GM12892 (cell line): Measurements from ENCODE around the gene HAPLN3. TPM values are rescaled to one million over a fixed set of nuclear protein-coding genes. Genes with fewer than 3 reads are reported as not detected.
"Not testable (repeated sequence)": the region's sequence is repeated elsewhere in the genome, so short reads cannot be mapped to it uniquely, and the experiment has no call there.

ENCODE experiments used
- DNase-seq: peaks from one replicate; pipeline ENCODE4 v3.0.0; 2011; ENCODE audit not compliant: insufficient read length
- FAIRE-seq: peaks from 2 replicates; lab custom pipeline; 2011; peaks lifted over from hg19 to GRCh38; lab: Jason Lieb, UNC
- POLR2A ChIP-seq: IDR thresholded peaks from 2 replicates; pipeline ENCODE4 v1.6.1; 2011; ENCODE audit warnings: low read depth, low read length, control low read depth
- POLR2AphosphoS5 ChIP-seq: IDR thresholded peaks from 2 replicates; pipeline ENCODE4 v1.6.1; 2011; ENCODE audit warnings: low read depth, low read length, control low read depth
- TAF1 ChIP-seq: IDR thresholded peaks from 2 replicates; pipeline ENCODE4 v1.6.1; 2011; ENCODE audit warnings: low read depth, mild to moderate bottlenecking, control low read depth, low read length, borderline replicate concordance
- polyA plus RNA-seq: library from polyadenylated mRNA; unstranded; fragments of >200 nt; gene quantifications from one replicate; pipeline ENCODE4 v1.2.1, GENCODE V29; 2012; ENCODE audit warnings: missing spikeins, inconsistent platforms; ENCODE audit not compliant: missing spikeins

Gene HAPLN3
- 0.23 TPM for polyA plus RNA-seq

DNA sequence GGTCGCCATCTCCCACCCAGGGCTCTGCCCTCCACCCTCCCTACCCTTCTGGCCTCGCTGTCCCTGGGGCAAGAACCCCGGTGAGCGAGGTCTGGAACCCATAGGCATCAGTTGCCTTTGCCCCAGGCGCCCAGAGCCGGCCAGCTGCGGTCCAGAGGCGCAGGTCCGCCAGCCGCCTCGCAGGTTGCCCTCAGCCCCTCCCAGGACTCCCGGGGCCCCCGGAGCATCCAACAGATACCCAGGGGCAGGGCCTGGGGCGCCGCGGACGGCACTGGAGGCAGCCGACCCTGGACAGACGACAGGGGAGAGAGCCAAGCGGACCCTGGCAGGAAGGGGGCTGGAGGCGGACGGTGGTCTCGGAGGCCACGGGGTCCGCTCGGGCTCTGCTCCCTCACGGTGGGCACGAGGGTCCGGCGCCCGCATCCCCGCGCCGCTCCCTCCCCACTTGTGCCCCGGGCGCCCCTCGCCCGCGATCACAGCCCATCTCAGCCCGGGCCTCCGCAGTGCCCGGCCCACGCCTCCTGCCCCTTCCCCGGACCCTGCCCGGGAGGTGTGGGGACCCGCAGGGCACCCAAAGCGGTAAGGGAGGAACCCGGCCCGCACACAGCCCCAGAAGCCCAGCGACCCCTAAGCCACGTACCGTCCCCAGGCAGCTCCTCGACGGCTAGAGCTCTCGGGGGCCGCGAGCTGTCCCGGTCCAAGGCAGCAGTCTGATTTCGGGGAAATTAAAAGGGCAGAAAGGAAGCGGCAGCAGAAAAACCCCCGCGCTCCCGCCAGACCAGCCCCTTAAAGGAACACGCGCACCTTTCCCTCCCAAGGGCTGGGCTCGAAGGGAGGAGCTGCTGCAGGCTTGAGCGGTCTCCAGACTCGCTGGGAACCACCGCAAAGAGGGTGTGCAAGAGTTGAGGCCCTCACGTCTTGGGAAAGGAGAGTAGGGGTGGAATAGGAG is at the start of gene HAPLN3:
Gene HAPLN3, minus strand, starts transcription at position 726 of the 949 bp plus-strand sequence. CDS start 8,246 bp downstream, outside the sequence.
- FAIRE-seq, result no peak
- DNase-seq, result peak; percentile 51
- no peak for TF ChIP-seq POLR2AphosphoS5
- no peak for TF ChIP-seq TAF1
- no peak for TF ChIP-seq POLR2A

DNA sequence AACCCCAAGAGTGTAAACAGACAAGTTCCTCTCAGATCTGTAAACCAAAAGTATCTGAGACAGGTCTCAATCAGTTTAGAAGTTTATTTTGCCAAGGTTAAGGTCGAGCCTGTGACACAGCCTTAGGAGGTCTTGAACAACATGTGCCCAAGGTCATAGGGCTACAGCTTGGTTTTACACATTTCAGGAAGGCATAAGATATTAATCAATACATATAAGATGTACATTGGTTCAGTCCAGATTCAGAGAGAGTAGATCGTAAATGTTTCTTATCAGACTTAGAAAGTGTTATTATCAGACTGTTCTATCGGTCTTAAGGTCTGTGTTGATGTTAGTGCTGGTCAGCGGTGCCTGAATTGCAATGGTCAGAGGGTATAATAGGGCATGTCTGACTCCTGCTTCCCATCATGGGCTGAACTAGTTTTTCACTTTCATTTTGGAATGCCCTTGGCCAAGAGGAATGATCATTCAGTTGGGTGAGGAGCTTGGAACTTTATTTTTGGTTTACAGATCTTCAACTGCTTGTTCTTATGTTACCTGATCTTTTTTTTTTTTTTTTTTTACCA is 44.8 kb upstream of the HAPLN3 start:
- FAIRE-seq (no peak), DNase-seq (no peak)
- no peak for TF ChIP-seq POLR2A
- no peak for TF ChIP-seq TAF1
- no peak for TF ChIP-seq POLR2AphosphoS5

GRCh38 chr15:88939486-88939806 is 44.1 kb upstream of the HAPLN3 start:
- no peak for FAIRE-seq
- no peak for TF ChIP-seq TAF1
- no peak for TF ChIP-seq POLR2AphosphoS5
- TF ChIP-seq POLR2A, result no peak
- no peak for DNase-seq

GRCh38 chr15:88938802-88939485 is 43.6 kb upstream of the HAPLN3 start:
- no peak for DNase-seq
- TF ChIP-seq POLR2A (no peak), TAF1 (no peak), POLR2AphosphoS5 (no peak)
- FAIRE-seq, result no peak

DNA sequence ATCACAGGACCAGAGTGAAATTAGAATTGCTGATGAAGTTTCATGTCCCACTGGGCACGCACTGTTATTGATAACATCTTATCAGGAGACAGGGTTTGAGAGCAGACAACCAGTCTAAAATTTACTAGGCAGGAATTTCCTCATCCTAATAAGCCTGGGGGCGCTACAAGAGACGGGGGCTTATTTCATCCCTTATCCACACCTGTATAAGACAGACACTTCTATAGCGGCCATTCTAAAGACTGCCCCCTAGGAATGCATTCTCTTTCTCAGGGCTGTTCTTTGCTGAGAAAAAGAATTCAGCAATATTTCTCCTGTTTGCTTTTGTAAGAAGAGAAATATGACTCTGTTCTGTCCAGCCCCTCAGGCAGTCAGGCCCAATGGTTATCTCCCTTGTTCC is 39.1 kb upstream of the HAPLN3 start:
- FAIRE-seq, DNase-seq: not testable (repeated sequence)

- DNase-seq (no peak), FAIRE-seq (no peak)
- TF ChIP-seq POLR2A (no peak), TAF1 (no peak), POLR2AphosphoS5 (no peak)
These were observed 37.6 kb upstream of the HAPLN3 start for GRCh38 chr15:88932875-88933330.

GRCh38 chr15:88932271-88932874 is 37.0 kb upstream of the HAPLN3 start:
- FAIRE-seq (no peak), DNase-seq (no peak)
- TF ChIP-seq TAF1 (no peak), POLR2AphosphoS5 (no peak), POLR2A (no peak)

GRCh38 chr15:88930579-88930978 is 35.2 kb upstream of the HAPLN3 start:
- no peak for TF ChIP-seq POLR2A
- no peak for TF ChIP-seq POLR2AphosphoS5
- no peak for TF ChIP-seq TAF1
- FAIRE-seq (no peak), DNase-seq (no peak)

DNA sequence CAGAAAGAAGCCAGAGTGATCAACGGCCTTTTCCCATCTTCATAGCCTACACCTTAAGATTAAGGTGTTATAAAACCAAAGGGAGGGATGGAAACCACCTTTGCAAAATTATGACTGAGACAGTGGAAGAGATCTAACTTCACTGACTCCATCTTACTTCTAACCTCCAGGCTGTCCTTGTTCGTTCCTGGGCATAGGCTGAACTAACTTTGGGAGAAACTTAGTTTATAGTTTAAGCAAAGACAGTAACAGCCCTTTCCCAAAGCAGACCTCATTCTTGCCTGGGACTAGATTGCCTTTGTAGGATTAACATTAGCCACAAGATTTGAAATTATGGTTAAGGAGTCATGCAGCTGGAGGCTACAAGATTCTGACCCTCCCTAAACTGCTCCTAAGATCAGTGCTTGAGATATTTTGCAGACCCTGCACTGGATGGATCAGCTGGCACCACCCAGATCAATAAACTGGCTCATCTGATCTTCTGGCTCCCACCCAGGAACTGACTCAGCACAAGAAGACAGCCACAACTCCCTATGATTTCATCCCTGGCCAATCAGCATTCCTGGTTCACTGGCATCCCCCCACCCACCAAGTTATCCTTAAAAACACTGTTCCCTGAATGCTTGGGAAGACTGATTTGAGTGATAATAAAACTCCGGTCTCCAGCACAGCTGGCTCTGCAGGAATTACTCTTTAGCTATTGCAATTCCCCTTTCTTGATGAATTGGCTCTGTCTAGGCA is 34.2 kb upstream of the HAPLN3 start:
- not testable (repeated sequence) for DNase-seq, FAIRE-seq

DNA sequence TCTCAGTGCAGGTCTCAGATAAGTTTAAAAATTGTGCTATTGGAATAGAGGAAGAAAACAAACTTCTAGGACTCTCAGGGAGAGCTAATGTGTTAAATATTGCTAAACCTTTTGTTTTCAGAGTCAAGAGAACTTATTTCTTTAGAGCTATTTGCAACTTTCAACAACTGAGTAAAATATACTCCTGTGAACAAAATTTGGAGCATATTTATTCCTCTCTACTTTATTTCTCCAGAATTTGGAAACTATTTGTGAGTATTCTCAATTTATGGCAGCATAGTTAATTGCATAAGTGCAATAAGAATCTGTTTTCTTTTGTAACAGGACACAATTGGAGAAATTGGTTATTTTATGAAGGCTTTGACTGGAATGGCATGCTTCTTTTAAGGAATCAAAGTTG is 32.8 kb upstream of the HAPLN3 start:
- DNase-seq, FAIRE-seq: not testable (repeated sequence)

GRCh38 chr15:88925648-88926047 is 30.3 kb upstream of the HAPLN3 start:
- DNase-seq, FAIRE-seq: not testable (repeated sequence)

- DNase-seq, result not testable (repeated sequence)
- FAIRE-seq, result peak; percentile 44
These were observed 25.6 kb upstream of the HAPLN3 start for GRCh38 chr15:88920892-88921435.
